Muscle of leg (tissue), 11 donors: ENCODE data around the gene SLC22A17. TPM values are rescaled to one million over a fixed set of nuclear protein-coding genes. Genes with fewer than 3 reads are reported as not detected.
A peak's percentile ranks its signal among the peaks of the same experiment; 100 is the strongest.

Source experiments
- DNase-seq: peaks from one replicate; pipeline ENCODE4 v3.0.0; 2013
- H3K27ac ChIP-seq: one replicate; pipeline ENCODE4 v1.5.1; 2013; ENCODE audit warnings: mild to moderate bottlenecking, low read length, control low read depth
- H3K27me3 ChIP-seq: one replicate; pipeline ENCODE4 v1.6.1; 2013; ENCODE audit warnings: low read length; ENCODE audit not compliant: control insufficient read depth, insufficient read depth
- H3K36me3 ChIP-seq: one replicate; pipeline ENCODE4 v1.6.1; 2013; ENCODE audit warnings: low read length; ENCODE audit not compliant: control insufficient read depth, insufficient read depth
- H3K4me1 ChIP-seq: one replicate; pipeline ENCODE4 v1.6.1; 2013; ENCODE audit warnings: low read length; ENCODE audit not compliant: control insufficient read depth, insufficient read depth
- H3K4me3 ChIP-seq: one replicate; pipeline ENCODE4 v1.5.1; 2013; ENCODE audit warnings: low read length, control low read depth
- H3K9me3 ChIP-seq: replicated peaks from 2 replicates; pipeline ENCODE4 v1.6.1; 2013; ENCODE audit warnings: low read depth, low read length; ENCODE audit not compliant: control insufficient read depth
- WGBS: methylation state at CpG from one replicate; pipeline ENCODE4 v1.1.5; 2013; ENCODE audit warnings: missing lambda C conversion rate; ENCODE audit not compliant: insufficient coverage; 5-methylcytosine and 5-hydroxymethylcytosine counted together
- polyA plus RNA-seq, 8 donors: library from polyadenylated mRNA; unstranded; fragments of 120-200 nt; gene quantifications; one replicate each; pipeline versions ENCODE4 v1.2.1 to v1.2.3, GENCODE V29; 2013; ENCODE audit warnings: inconsistent platforms in 1 of 8, low replicate concordance in 1 of 8; ENCODE audit not compliant: insufficient read length in 8 of 8, insufficient read depth in 1 of 8
- total RNA-seq: library from RNA; stranded (reverse); fragments of 120-200 nt; gene quantifications from one replicate; pipeline ENCODE4 v1.2.4, GENCODE V29; 2013

SLC22A17 gene
- total and polyA plus RNA-seq, 9 donors: 15.5 to 26.8 (median 20.2) TPM

GRCh38 chr14:23376482-23377197, 24.0 kb upstream of the SLC22A17 start, which contains the start of gene CMTM5:
Gene CMTM5, plus strand, starts transcription at chr14:23377046. Its CDS starts 206 bp downstream, at chr14:23377252.
- peak; percentile 80 for DNase-seq
- peaks cover 8% of the 10 kb centered on the region for H3K27me3 ChIP-seq
- no peaks in the 10 kb centered on the region for H3K9me3 ChIP-seq
- no peaks in the 10 kb centered on the region for H3K36me3 ChIP-seq
- H3K4me1 ChIP-seq: peaks cover 27% of the 10 kb centered on the region
- H3K4me3 ChIP-seq: no peak within 1 kb of the TSS
- WGBS: 32% methylated on average over 9 of the region's 13 CpGs
- H3K27ac ChIP-seq: peak within 1 kb of the TSS; percentile 7

GRCh38 chr14:23375527-23376251, 23.0 kb upstream of the SLC22A17 start:
- 82% methylated on average over 21 of the region's 21 CpGs for WGBS
- no peaks in the 10 kb centered on the region for H3K9me3 ChIP-seq
- DNase-seq: no peak
- H3K4me1 ChIP-seq: peaks cover 20% of the 10 kb centered on the region
- H3K4me3 ChIP-seq: no peak overlapping the region
- no peaks in the 10 kb centered on the region for H3K36me3 ChIP-seq
- H3K27me3 ChIP-seq: peaks cover 9% of the 10 kb centered on the region
- no peak overlapping the region for H3K27ac ChIP-seq

- no peak overlapping the region for H3K4me3 ChIP-seq
- H3K9me3 ChIP-seq: no peaks in the 10 kb centered on the region
- DNase-seq: no peak
- no peak overlapping the region for H3K27ac ChIP-seq
- H3K27me3 ChIP-seq: peaks cover 9% of the 10 kb centered on the region
- peaks cover 11% of the 10 kb centered on the region for H3K4me1 ChIP-seq
- H3K36me3 ChIP-seq: no peaks in the 10 kb centered on the region
- WGBS: no CpG with 5 or more reads among the region's 3 CpGs
Observed at GRCh38 chr14:23373041-23373440, 20.4 kb upstream of the SLC22A17 start.

GRCh38 chr14:23372509-23372908, 19.8 kb upstream of the SLC22A17 start, which contains the start of gene IL25:
Gene IL25, plus strand, starts transcription at chr14:23372809.
- Histone ChIP-seq H3K27ac (no peak within 1 kb of the TSS), H3K9me3 (no peaks in the 10 kb centered on the region), H3K4me1 (peaks cover 12% of the 10 kb centered on the region), H3K36me3 (no peaks in the 10 kb centered on the region), H3K27me3 (peaks cover 13% of the 10 kb centered on the region), H3K4me3 (no peak within 1 kb of the TSS)
- WGBS: 71% methylated on average over 1 of the region's 2 CpGs
- no peak for DNase-seq

- H3K27me3 ChIP-seq: peaks cover 12% of the 10 kb centered on the region
- no peaks in the 10 kb centered on the region for H3K9me3 ChIP-seq
- H3K4me3 ChIP-seq: no peak overlapping the region
- no peak overlapping the region for H3K27ac ChIP-seq
- no peaks in the 10 kb centered on the region for H3K36me3 ChIP-seq
- WGBS: no CpG with 5 or more reads among the region's 1 CpG
- peaks cover 13% of the 10 kb centered on the region for H3K4me1 ChIP-seq
- DNase-seq: no peak
Observed at GRCh38 chr14:23371865-23372264, 19.2 kb upstream of the SLC22A17 start.

- DNase-seq: no peak
- H3K27me3 ChIP-seq: peaks cover 12% of the 10 kb centered on the region
- 17% methylated on average over 1 of the region's 1 CpG for WGBS
- no peak overlapping the region for H3K27ac ChIP-seq
- no peaks in the 10 kb centered on the region for H3K36me3 ChIP-seq
- no peaks in the 10 kb centered on the region for H3K9me3 ChIP-seq
- no peak overlapping the region for H3K4me3 ChIP-seq
- peaks cover 13% of the 10 kb centered on the region for H3K4me1 ChIP-seq
Observed at GRCh38 chr14:23370221-23370620, 17.5 kb upstream of the SLC22A17 start.

GRCh38 chr14:23366426-23366921, 13.8 kb upstream of the SLC22A17 start:
- Histone ChIP-seq H3K27me3 (peaks cover 24% of the 10 kb centered on the region), H3K4me1 (peaks cover 36% of the 10 kb centered on the region), H3K9me3 (no peaks in the 10 kb centered on the region), H3K4me3 (peak overlapping the region; percentile 34), H3K27ac (peak overlapping the region; percentile 96), H3K36me3 (peaks cover 20% of the 10 kb centered on the region)
- DNase-seq: peak; percentile 90
- 3% methylated on average over 30 of the region's 34 CpGs for WGBS

GRCh38 chr14:23365732-23366425, 13.2 kb upstream of the SLC22A17 start:
- Histone ChIP-seq H3K27ac (peak overlapping the region; percentile 96), H3K27me3 (peaks cover 24% of the 10 kb centered on the region), H3K36me3 (peaks cover 25% of the 10 kb centered on the region), H3K4me1 (peaks cover 40% of the 10 kb centered on the region), H3K9me3 (no peaks in the 10 kb centered on the region), H3K4me3 (peak overlapping the region; percentile 76)
- 2% methylated on average over 29 of the region's 51 CpGs for WGBS
- DNase-seq: peak; percentile 96

GRCh38 chr14:23365036-23365731, 12.5 kb upstream of the SLC22A17 start, which contains the start of gene EFS:
Gene EFS, minus strand, starts transcription at chr14:23365172. Its CDS starts 147 bp downstream, at chr14:23365025.
- peaks cover 20% of the 10 kb centered on the region for H3K27me3 ChIP-seq
- peaks cover 47% of the 10 kb centered on the region for H3K4me1 ChIP-seq
- peaks cover 32% of the 10 kb centered on the region for H3K36me3 ChIP-seq
- DNase-seq: peak; percentile 88
- no peaks in the 10 kb centered on the region for H3K9me3 ChIP-seq
- H3K27ac ChIP-seq: peak within 1 kb of the TSS; percentile 96
- under 1% methylated on average over 74 of the region's 74 CpGs for WGBS
- H3K4me3 ChIP-seq: peak within 1 kb of the TSS; percentile 76
